Hematopoietic multipotent progenitor cell treated with erythropoietin and hydrocortisone succinate and interleukin-3 and kit ligand, for 6 days (in vitro differentiated cells): ENCODE data around the gene FOSL1.
A peak's percentile ranks its signal among the peaks of the same experiment; 100 is the strongest.
"Not testable (repeated sequence)": the region's sequence is repeated elsewhere in the genome, so short reads cannot be mapped to it uniquely, and the experiment has no call there.

Source experiments
- DNase-seq: peaks from one replicate; pipeline ENCODE4 v3.0.0-alpha.2; 2015

Gene FOSL1

DNA sequence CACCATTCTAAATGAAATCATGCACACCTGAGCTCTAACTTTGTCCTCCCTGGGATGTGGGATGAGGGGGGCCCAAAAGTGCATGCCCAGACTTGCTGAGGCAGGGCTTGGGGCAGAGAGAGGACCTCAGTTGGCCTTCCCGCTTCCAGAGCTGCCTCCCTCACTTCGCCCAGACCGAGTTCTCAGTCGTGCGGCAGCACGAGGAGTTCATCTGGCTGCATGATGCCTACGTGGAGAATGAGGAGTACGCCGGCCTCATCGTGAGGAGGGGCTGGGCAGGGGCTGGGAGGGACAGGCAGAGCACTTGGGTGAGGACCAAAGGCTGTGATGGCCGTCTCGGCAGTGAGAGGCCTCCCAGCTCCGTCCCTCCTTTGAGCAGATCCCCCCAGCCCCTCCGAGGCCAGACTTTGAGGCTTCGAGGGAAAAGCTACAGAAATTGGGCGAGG is 50.4 kb downstream of the FOSL1 start:
- peak; percentile 0 for DNase-seq

DNA sequence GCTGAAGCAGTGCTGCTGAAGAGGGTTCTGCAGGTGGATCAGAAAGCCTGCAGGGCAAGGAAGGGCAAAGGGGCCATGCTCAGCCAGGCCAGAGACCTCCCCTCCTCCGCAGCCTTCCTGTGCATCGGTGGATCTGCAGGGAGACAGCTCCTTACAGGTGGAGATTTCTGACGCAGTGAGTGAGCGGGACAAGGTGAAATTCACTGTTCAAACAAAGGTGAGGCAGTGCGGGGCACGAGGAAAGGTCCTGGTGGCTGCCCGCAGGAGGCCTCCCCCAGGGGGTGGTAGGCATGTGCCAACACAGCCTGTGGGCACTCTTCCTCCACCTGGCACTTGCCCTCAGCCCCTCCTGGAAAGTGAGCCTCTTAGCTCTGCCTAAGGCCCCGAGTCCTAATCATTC is 50.8 kb downstream of the FOSL1 start:
- DNase-seq = no peak

DNA sequence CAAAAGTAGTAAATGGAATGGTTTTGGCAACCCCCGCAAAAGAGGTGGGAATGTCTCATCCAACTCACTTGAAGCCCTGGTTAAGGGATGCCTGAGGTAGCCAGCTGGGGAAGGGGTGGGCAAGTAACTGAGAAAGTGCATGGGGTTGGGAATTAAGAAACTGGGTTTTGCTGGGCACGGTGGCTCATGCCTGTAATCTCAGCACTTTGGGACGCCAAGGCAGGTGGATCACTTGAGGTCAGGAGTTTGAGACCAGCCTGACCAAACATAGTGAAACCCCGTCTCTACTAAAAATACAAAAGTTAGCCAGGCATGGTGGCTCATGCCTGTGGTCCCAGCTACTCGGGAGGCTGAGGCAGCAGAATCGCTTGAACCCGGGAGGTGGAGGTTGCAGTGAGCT is 51.5 kb downstream of the FOSL1 start:
- DNase-seq = not testable (repeated sequence)

DNA sequence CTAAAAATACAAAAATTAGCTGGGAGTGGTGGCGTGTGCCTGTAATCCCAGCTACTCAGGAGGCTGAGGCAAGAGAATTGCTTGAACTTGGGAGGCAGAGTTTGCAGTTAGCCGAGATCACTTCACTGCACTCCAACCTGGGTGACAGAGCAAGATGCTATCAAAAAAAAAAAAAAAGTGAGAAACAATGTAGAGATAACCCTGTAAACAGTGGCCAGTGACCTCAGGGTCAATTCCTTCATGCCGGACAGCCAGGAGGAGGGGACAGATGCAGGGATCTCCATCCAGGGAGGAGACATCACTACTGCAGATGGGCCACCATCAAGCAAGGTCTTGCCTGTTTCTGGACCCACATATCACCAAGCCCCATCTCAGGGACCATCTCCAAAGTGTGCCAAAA is 52.4 kb downstream of the FOSL1 start:
- DNase-seq = no peak

DNA sequence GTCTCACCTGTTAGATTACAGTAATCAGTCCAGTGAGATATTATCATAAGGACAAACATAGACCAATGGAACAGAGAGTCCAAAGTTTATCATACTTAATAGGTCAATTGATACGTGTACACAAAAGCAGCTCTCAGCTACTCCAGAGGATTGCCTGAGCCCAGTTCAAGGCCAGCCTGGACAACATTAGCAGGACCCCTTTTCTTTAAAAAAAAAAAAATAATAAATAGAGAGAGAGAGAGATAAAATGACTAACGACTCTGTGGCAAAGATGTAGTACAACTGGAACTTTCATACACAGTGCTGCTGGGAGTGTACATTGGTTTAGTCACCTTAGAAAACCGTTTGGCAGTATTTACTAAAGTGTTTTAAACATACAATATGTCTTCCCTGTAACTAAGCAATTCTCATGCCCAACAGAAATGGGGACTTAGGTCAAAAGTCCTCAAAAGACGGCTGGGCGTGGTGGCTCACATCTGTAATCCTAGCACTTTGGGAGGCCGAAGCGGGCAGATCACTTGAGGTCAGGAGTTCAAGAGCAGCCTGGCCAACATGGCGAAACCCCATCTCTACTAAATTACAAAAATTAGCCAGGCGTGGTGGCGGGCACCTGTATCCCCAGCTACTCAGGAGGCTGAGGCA is 55.8 kb downstream of the FOSL1 start:
- DNase-seq = no peak

DNA sequence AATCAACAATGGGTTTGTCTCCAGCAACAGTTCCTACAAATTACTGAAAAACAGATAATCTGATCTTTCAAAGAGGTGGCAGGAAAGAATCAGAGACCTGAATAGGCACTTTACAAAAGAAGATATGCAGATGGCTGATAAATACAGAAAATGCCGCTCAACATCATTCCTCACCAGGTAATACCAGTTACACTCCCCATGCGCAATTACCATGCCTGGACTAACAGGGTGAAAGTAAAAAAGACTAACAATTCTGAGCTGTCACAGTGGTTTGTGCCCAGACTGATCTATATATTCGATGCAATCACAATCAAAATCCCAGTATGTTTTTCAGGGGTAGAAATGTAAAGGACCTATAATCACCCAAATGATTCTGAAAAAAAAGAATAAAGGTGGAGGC is 56.4 kb downstream of the FOSL1 start:
- no peak for DNase-seq

DNA sequence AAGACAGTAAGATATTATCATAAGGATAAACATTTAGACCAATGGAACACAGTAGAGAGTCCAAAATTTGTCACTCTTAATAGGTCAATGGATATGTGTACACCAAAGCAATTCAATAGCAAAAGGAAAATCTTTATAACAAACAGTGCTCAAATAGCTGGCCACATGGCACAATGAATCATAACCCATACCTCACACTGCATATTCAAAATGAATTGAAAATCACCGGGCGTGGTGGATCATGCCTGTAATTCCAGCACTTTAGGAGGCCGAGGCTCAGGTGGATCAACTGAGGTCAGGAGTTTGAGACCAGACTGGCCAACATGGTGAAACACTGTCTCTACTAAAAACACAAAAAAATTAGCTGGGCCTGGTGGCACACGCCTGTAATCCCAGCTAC is 58.0 kb downstream of the FOSL1 start:
- DNase-seq = no peak
